ENCODE data around the gene TEX101.
A peak's percentile ranks its signal among the peaks of the same experiment; 100 is the strongest.

TEX101 gene

GRCh38 chr19:43450545-43450997 lies 35.9 kb downstream of the TEX101 start:
- DNase-seq (ENCODE audit: low read depth), result peak; percentile 53

- no peak for DNase-seq (ENCODE audit: low read depth)
These were observed 37.9 kb downstream of the TEX101 start for GRCh38 chr19:43452582-43452981.

GRCh38 chr19:43454031-43454430 lies 39.3 kb downstream of the TEX101 start:
- no peak for DNase-seq (ENCODE audit: low read depth)

DNA sequence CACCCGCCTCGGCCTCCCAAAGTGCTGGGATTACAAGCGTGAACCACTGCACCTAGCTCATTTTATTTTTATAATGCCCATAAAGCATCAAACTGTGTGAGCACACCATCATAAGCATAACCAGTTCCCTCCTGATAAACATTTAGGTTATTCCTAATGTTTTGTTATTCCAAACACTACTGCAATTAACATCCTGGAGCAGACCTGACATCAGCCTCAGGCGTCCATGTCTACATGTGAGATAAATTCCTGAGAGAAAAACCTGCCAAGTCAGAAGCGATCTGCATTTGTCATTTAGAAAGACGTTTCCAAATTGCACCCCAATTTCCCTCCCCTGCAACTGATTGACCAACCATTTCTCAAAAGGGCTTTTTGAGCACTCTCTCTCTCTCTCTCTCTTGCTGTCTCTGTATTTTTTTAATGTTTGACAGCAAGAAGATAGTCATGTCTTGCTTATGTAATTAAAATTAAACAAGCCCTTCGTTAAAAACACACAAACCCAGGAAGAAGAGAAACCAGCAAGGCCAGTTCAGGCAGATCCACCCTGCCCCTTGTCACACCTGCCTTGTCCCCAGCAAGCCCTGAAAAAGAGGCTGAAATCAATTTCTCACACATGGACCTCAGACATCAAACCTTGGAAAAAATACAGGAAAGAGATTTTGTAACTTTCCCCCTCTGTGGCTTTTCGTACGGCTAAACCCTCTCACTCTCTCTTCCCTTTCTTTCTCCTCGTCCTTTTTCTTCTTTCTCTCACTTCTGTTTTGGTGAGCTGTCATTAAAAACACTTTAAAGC lies 40.8 kb downstream of the TEX101 start:
- no peak for DNase-seq (ENCODE audit: low read depth)

GRCh38 chr19:43457809-43458208 lies 43.1 kb downstream of the TEX101 start:
- DNase-seq (ENCODE audit: low read depth), result no peak

GRCh38 chr19:43460362-43461016 lies 45.8 kb downstream of the TEX101 start:
- no peak for DNase-seq (ENCODE audit: low read depth)

GRCh38 chr19:43461303-43461702 lies 46.6 kb downstream of the TEX101 start:
- DNase-seq (ENCODE audit: low read depth), result no peak

DNA sequence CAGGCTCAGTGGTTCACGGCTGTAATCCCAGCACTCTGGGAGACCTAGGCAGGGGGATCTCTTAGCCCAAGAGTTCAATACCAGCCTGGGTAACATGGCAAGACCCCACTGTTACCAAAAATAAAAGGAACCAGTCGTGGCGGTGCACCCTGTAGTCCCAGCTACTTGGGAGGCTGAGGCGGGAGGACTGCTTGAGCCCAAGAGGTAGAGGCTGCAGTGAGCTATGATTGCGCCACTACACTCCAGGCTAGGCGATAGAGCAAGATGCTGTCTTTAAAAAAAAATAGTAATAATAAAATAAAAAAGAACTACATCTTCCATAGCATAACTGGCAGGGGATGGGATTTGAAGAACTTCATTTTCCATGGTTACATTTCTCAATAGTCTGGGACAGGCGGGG lies 47.7 kb downstream of the TEX101 start:
- DNase-seq (ENCODE audit: low read depth), result no peak

DNA sequence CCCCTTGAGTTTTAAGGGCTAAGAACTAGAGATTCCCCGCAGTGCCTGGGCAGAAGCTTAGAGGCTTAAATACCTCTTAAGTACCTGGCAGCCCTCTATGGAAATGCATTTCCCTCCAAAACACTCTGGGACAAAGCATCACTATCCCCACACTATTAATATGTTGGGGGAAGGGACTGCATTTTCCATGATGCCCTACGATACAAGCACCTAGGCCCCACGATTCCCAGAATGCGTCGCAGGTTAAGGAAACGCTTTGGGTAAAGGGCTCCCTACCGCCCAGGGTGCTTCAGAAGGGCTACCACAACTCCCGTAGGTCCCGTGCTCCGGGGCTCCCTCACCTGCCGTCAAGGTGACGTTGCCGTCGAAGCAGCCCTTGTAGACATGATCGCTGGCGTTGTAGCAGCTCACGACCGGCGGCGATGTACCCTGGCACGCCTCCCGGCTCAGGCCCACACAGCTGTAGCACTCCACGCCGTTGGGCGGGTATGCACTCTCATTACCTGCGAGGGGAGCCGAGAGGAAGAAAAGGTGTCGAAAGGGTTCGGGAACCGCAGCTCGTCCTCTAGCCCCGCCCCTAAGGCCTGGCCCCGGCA lies 48.2 kb downstream of the TEX101 start:
- DNase-seq (ENCODE audit: low read depth), result no peak

GRCh38 chr19:43463381-43464133 lies 48.9 kb downstream of the TEX101 start:
- DNase-seq (ENCODE audit: low read depth), result peak; percentile 93

GRCh38 chr19:43464134-43464775 lies 49.6 kb downstream of the TEX101 start:
- DNase-seq (ENCODE audit: low read depth), result no peak

GRCh38 chr19:43465468-43466120 lies 50.9 kb downstream of the TEX101 start, which contains the start of gene LYPD3:
Gene LYPD3, minus strand, starts transcription at chr19:43465608. Its CDS starts 37 bp downstream, at chr19:43465571.
- DNase-seq (ENCODE audit: low read depth), result peak; percentile 95

GRCh38 chr19:43466793-43467192 lies 52.1 kb downstream of the TEX101 start:
- DNase-seq (ENCODE audit: low read depth), result no peak

GRCh38 chr19:43467276-43467675 lies 52.6 kb downstream of the TEX101 start:
- DNase-seq (ENCODE audit: low read depth), result peak; percentile 35

- peak; percentile 77 for DNase-seq (ENCODE audit: low read depth)
These were observed 53.0 kb downstream of the TEX101 start for GRCh38 chr19:43467730-43468129.

Data from ELR (cell line).